PC-9 (cell line): ENCODE measurements around the gene FAM47E.

ENCODE experiments used
- CTCF ChIP-seq: fragments of 200-600 bp; sonication (generic); conservative IDR thresholded peaks from 2 replicates; pipeline ENCODE4 v1.6.1; 2017; ENCODE audit warnings: mixed run types, antibody characterized with exemption, mild to moderate bottlenecking, moderate library complexity
- EZH2 ChIP-seq: fragments of 200-600 bp; sonication (generic); IDR thresholded peaks from 2 replicates; pipeline ENCODE4 v1.8.0; 2017; ENCODE audit warnings: antibody characterized with exemption, low read depth

GRCh38 chr4:76279462-76279861, 27.9 kb downstream of the FAM47E start:
- TF ChIP-seq CTCF (no peak), EZH2 (no peak)
